AG04450 (cell line): ENCODE results near the gene PXDN. TPM values are rescaled to one million over a fixed set of nuclear protein-coding genes. Genes with fewer than 3 reads are reported as not detected.

Experiments
- CTCF ChIA-PET: fragments of 300-600, 350-600 bp; formaldehyde crosslinking; extraction: SDS; loops from one replicate; lab custom pipeline; 2022; ENCODE audit warnings: antibody characterized with exemption, inconsistent platforms; lab: Charles Lee
- POLR2A ChIA-PET: fragments of 350-600 bp; formaldehyde crosslinking; extraction: SDS; loops from one replicate; lab custom pipeline; 2021; ENCODE audit warnings: antibody characterized with exemption, inconsistent platforms; lab: Yijun Ruan, JAX
- DNase-seq: peaks from one replicate; pipeline ENCODE4 v3.0.0-alpha.2; 2011; ENCODE audit warnings: low read depth, low spot score
- H3K27ac ChIP-seq: one replicate; pipeline ENCODE4 v1.5.1; 2012; ENCODE audit warnings: low read depth, low read length, control low read depth
- H3K27me3 ChIP-seq: one replicate; pipeline ENCODE4 v1.6.0; 2012; ENCODE audit warnings: low read length; ENCODE audit not compliant: control insufficient read depth, insufficient read depth
- H3K4me3 ChIP-seq: 2 replicates; pipeline ENCODE4 v1.5.1; 2011; ENCODE audit warnings: mild to moderate bottlenecking, low read depth, low read length, control low read depth
- H3K9me3 ChIP-seq: 2 replicates; pipeline ENCODE4 v1.5.1; 2012; ENCODE audit warnings: low read length; ENCODE audit not compliant: control insufficient read depth, insufficient read depth
- CTCF ChIP-seq: IDR thresholded peaks from 2 replicates; pipeline ENCODE4 v1.5.1; 2011; ENCODE audit warnings: low read depth, low read length, control low read depth, inconsistent platforms
- polyA plus RNA-seq: library from polyadenylated mRNA; depleted of rRNA; stranded (reverse); fragments of >200 nt; gene quantifications from 2 replicates; pipeline ENCODE4 v1.2.3, GENCODE V29; 2011

The PXDN gene
- polyA plus RNA-seq, 1 experiment, result 271 TPM

DNA sequence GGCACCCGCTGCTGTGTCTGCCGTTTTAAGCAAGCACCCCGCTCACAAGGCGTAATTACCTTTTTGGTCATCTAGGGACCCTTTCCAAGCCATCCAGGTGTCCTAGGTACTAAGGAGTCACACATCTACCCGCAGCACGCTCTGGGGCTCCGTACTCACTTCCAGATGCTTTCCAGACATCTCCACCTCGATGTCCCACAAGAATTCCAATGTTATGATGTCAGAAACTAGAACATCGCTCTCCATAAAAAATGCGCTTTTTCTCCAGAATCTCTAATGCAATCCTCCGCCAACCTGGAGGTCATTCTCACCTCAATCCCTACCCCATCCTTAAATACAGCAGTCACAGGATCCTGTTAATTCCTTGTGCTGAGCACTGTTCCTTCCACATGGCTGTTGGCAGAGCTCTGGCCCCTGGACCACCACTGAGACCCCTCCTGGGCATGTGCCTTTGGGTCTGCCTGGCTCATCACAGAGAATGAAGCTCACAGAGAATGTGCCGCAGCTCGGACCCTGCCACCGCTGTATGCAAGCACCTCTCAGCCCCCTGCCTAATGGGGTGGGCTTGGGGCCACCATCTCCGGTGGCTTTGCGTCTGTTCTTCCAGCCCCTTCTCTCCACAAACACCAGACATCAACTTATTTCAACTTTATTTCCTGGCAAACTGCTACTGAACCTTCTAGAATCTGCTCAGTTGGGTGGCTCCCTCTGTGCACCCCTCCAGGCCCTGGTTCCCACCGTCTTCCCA, 4.6 kb upstream of the PXDN start:
- Histone ChIP-seq H3K27ac (no peak overlapping the region), H3K9me3 (peaks cover 2% of the 10 kb centered on the region), H3K4me3 (no peak overlapping the region), H3K27me3 (peaks cover 4% of the 10 kb centered on the region)
- CTCF ChIA-PET, result interaction anchor here (0.6 to 2.3 kb wide), 5 partner anchors 20 to 77 kb away, joined by 3 to 30 read pairs (median 5); no protein-coding TSS in a partner anchor
- TF ChIP-seq CTCF, result no peak
- no peak for DNase-seq
- POLR2A ChIA-PET, result interaction anchor here (1.3 kb wide), 1 partner anchor 107 kb away, joined by 3 read pairs; no protein-coding TSS in a partner anchor

GRCh38 chr2:1748176-1748740, 3.9 kb upstream of the PXDN start:
- ChIA-PET POLR2A (interaction anchor here (1.3 kb wide), 1 partner anchor 106 kb away, joined by 3 read pairs; no protein-coding TSS in a partner anchor), CTCF (interaction anchor here (0.6 to 1.4 kb wide), 4 partner anchors 21 to 72 kb away, joined by 3 to 8 read pairs (median 4); no protein-coding TSS in a partner anchor)
- Histone ChIP-seq H3K9me3 (no peaks in the 10 kb centered on the region; the same call in 1 of the 2 replicates), H3K27me3 (peaks cover 4% of the 10 kb centered on the region), H3K27ac (no peak overlapping the region), H3K4me3 (no peak overlapping the region)
- no peak for DNase-seq
- no peak for TF ChIP-seq CTCF

GRCh38 chr2:1747065-1747941, 3.0 kb upstream of the PXDN start:
- Histone ChIP-seq H3K27me3 (no peaks in the 10 kb centered on the region), H3K9me3 (no peaks in the 10 kb centered on the region; the same call in 1 of the 2 replicates), H3K4me3 (no peak overlapping the region), H3K27ac (no peak overlapping the region)
- no peak for DNase-seq
- CTCF ChIA-PET, result interaction anchor here (0.7 to 1.4 kb wide), 4 partner anchors 22 to 118 kb away, joined by 3 to 8 read pairs (median 4); no protein-coding TSS in a partner anchor
- POLR2A ChIA-PET, result no interaction called here
- TF ChIP-seq CTCF, result no peak

- ChIA-PET CTCF (no interaction called here), POLR2A (no interaction called here)
- Histone ChIP-seq H3K27me3 (no peaks in the 10 kb centered on the region), H3K27ac (no peak overlapping the region), H3K9me3 (no peaks in the 10 kb centered on the region; the same call in 1 of the 2 replicates), H3K4me3 (no peak overlapping the region)
- DNase-seq, result no peak
- no peak for TF ChIP-seq CTCF
Measured at GRCh38 chr2:1746174-1747064, 2.1 kb upstream of the PXDN start.
